ENCODE data around the gene KCNH4. TPM values are rescaled to one million over a fixed set of nuclear protein-coding genes. Genes with fewer than 3 reads are reported as not detected.

Gene KCNH4
- total RNA-seq, 2 donors from 2014 or later, result 0.23 to 0.54 TPM

Other genes with a start within 250 kb of the KCNH4 start
- gene CNP, start 214.3 kb downstream of the KCNH4 start, total RNA-seq, result 10 to 100 TPM; 63.1 to 85.3 TPM
- gene DNAJC7, start 163.7 kb downstream of the KCNH4 start, total RNA-seq, result 100 to 1,000 TPM; 109 to 122 TPM
- gene NKIRAS2, start 161.1 kb downstream of the KCNH4 start, total RNA-seq, result 10 to 100 TPM; 16.7 to 17.5 TPM
- gene C17orf113, start 130.5 kb downstream of the KCNH4 start, total RNA-seq, result under 1 TPM; 0.16 to 0.37 TPM
- gene ZNF385C, start 82.7 kb downstream of the KCNH4 start, total RNA-seq, result under 1 TPM in 1 of 2 donors, not detected in 1; 0.82 TPM
- gene DHX58, start 68.4 kb downstream of the KCNH4 start, total RNA-seq, result 10 to 100 TPM; 39.6 to 40.2 TPM
- 10 to 100 TPM; 47.4 to 69.6 TPM for gene KAT2A, start 59.8 kb downstream of the KCNH4 start, total RNA-seq
- under 1 TPM in 1 of 2 donors, not detected in 1; 0.23 TPM for gene HSPB9, start 58.3 kb downstream of the KCNH4 start, total RNA-seq
- 10 to 100 TPM; 44.5 to 45.7 TPM for gene RAB5C, start 26.2 kb downstream of the KCNH4 start, total RNA-seq
- not detected for gene HCRT, start 4.3 kb upstream of the KCNH4 start, total RNA-seq
- gene GHDC, start 13.4 kb upstream of the KCNH4 start, total RNA-seq, result 10 to 100 TPM; 10.5 to 25.3 TPM
- gene STAT5B, start 95.2 kb upstream of the KCNH4 start, total RNA-seq, result 100 to 1,000 TPM; 117 to 207 TPM
- gene STAT5A, start 107.4 kb upstream of the KCNH4 start, total RNA-seq, result 100 to 1,000 TPM; 171 to 177 TPM
- 100 to 1,000 TPM; 189 to 505 TPM for gene STAT3, start 207.3 kb upstream of the KCNH4 start, total RNA-seq
- gene CAVIN1, start 242.1 kb upstream of the KCNH4 start, total RNA-seq, result 1 to 10 TPM in 1 of 2 donors, under 1 TPM in 1; 0.11 to 9.4 TPM